Measurements from ENCODE around the gene MYO1A. TPM values are rescaled to one million over a fixed set of nuclear protein-coding genes. Genes with fewer than 3 reads are reported as not detected.

MYO1A gene
- total RNA-seq, 2 experiments from 2014 or later: 1.7 to 2.0 TPM

Other genes starting within 250 kb of the MYO1A start
- not detected for gene SDR9C7, start 115.7 kb downstream of the MYO1A start, total RNA-seq
- under 1 TPM; 0.19 to 0.27 TPM for gene RDH16, start 92.5 kb downstream of the MYO1A start, total RNA-seq
- 1 to 10 TPM; 8.2 to 8.7 TPM for gene ZBTB39, start 43.6 kb downstream of the MYO1A start, total RNA-seq
- gene TAC3, start 33.6 kb downstream of the MYO1A start, total RNA-seq: under 1 TPM in 1 of 2 experiments, not detected in 1; 0.27 TPM
- 10 to 100 TPM; 59.7 to 63.0 TPM for gene NEMP1, start 28.7 kb upstream of the MYO1A start, total RNA-seq
- gene NAB2, start 39.0 kb upstream of the MYO1A start, total RNA-seq: 10 to 100 TPM; 52.1 to 53.6 TPM
- gene STAT6, start 61.2 kb upstream of the MYO1A start, total RNA-seq: 100 to 1,000 TPM; 260 to 266 TPM
- under 1 TPM; 0.57 to 0.95 TPM for gene LRP1, start 78.4 kb upstream of the MYO1A start, total RNA-seq
- gene LRP1-AS, start 97.5 kb upstream of the MYO1A start, total RNA-seq: not detected
- under 1 TPM; 0.38 to 0.40 TPM for gene NXPH4, start 166.7 kb upstream of the MYO1A start, total RNA-seq
- gene SHMT2, start 179.6 kb upstream of the MYO1A start, total RNA-seq: 100 to 1,000 TPM; 474 to 496 TPM
- gene STAC3, start 201.1 kb upstream of the MYO1A start, total RNA-seq: 1 to 10 TPM in 1 of 2 experiments, under 1 TPM in 1; 0.71 to 1.4 TPM